ENCODE measurements around the gene NAT9. TPM values are rescaled to one million over a fixed set of nuclear protein-coding genes. Genes with fewer than 3 reads are reported as not detected.

The NAT9 gene
- total RNA-seq, 1 donor from 2014 or later, result 47.7 TPM

- DNase-seq (ENCODE audit: low read depth), result no peak
Observed at GRCh38 chr17:74806334-74806733, 30.2 kb upstream of the NAT9 start.

- no peak for DNase-seq (ENCODE audit: low read depth)
Observed at GRCh38 chr17:74805591-74805991, 29.4 kb upstream of the NAT9 start.

- DNase-seq (ENCODE audit: low read depth), result no peak
Observed at GRCh38 chr17:74804683-74805082, 28.5 kb upstream of the NAT9 start.

- no peak for DNase-seq (ENCODE audit: low read depth)
Observed at GRCh38 chr17:74803971-74804370, 27.8 kb upstream of the NAT9 start.

GRCh38 chr17:74803388-74803930 is 27.3 kb upstream of the NAT9 start:
- DNase-seq (ENCODE audit: low read depth), result no peak

GRCh38 chr17:74801896-74802295 is 25.8 kb upstream of the NAT9 start:
- no peak for DNase-seq (ENCODE audit: low read depth)

GRCh38 chr17:74800531-74800930 is 24.4 kb upstream of the NAT9 start:
- no peak for DNase-seq (ENCODE audit: low read depth)

- DNase-seq (ENCODE audit: low read depth), result no peak
Observed at GRCh38 chr17:74799097-74799496, 23.0 kb upstream of the NAT9 start.

GRCh38 chr17:74798239-74798707 is 22.1 kb upstream of the NAT9 start:
- no peak for DNase-seq (ENCODE audit: low read depth)

GRCh38 chr17:74797824-74798223 is 21.7 kb upstream of the NAT9 start:
- DNase-seq (ENCODE audit: low read depth), result no peak

GRCh38 chr17:74796866-74797265 is 20.7 kb upstream of the NAT9 start:
- DNase-seq (ENCODE audit: low read depth), result no peak

GRCh38 chr17:74796211-74796610 is 20.1 kb upstream of the NAT9 start:
- no peak for DNase-seq (ENCODE audit: low read depth)

- DNase-seq (ENCODE audit: low read depth), result no peak
Observed at GRCh38 chr17:74795327-74796020, 19.3 kb upstream of the NAT9 start.

GRCh38 chr17:74792586-74793105 is 16.5 kb upstream of the NAT9 start:
- DNase-seq (ENCODE audit: low read depth), result no peak

- DNase-seq (ENCODE audit: low read depth), result no peak
Observed at GRCh38 chr17:74790161-74791058, 14.3 kb upstream of the NAT9 start.

- DNase-seq (ENCODE audit: low read depth), result no peak
Observed at GRCh38 chr17:74786431-74787055, 10.4 kb upstream of the NAT9 start.

GRCh38 chr17:74785981-74786360 is 9.8 kb upstream of the NAT9 start:
- DNase-seq (ENCODE audit: low read depth), result no peak

- no peak for DNase-seq (ENCODE audit: low read depth)
Observed at GRCh38 chr17:74785096-74785980, 9.2 kb upstream of the NAT9 start.

GRCh38 chr17:74784125-74784810 is 8.1 kb upstream of the NAT9 start:
- DNase-seq (ENCODE audit: low read depth), result no peak

GRCh38 chr17:74782571-74782970 is 6.4 kb upstream of the NAT9 start:
- DNase-seq (ENCODE audit: low read depth), result no peak

Data from myocyte (in vitro differentiated cells).